PFSK-1 (cell line): ENCODE measurements around the gene HCFC1.

Source experiments
- FOXP2 ChIP-seq: optimal IDR thresholded peaks from 2 replicates; pipeline ENCODE3; 2011; ENCODE audit warnings: borderline replicate concordance, control low read depth, inconsistent platforms; ENCODE audit not compliant: insufficient read depth; ENCODE audit errors: extremely low read length, extremely low read depth
- POLR2AphosphoS5 ChIP-seq: IDR thresholded peaks from 2 replicates; pipeline ENCODE4 v1.6.1; 2012; ENCODE audit warnings: low read depth, mild to moderate bottlenecking, control low read depth, low read length, moderate library complexity
- REST ChIP-seq, 2 experiments: IDR thresholded peaks; 2 replicates each; pipeline versions ENCODE4 v1.6.1 to v1.8.0; 2011 to 2012; ENCODE audit warnings: low read depth in 2 of 2, low read length in 2 of 2, control low read depth in 1 of 2, inconsistent platforms in 1 of 2, mild to moderate bottlenecking in 1 of 2, moderate library complexity in 1 of 2; ENCODE audit not compliant: insufficient read depth in 1 of 2
- SIN3A ChIP-seq: IDR thresholded peaks from 2 replicates; pipeline ENCODE4 v1.6.1; 2012; ENCODE audit warnings: mild to moderate bottlenecking, low read length, moderate library complexity, borderline replicate concordance; ENCODE audit not compliant: insufficient read depth
- TAF1 ChIP-seq: IDR thresholded peaks from 2 replicates; pipeline ENCODE4 v1.6.1; 2012; ENCODE audit warnings: low read length, control low read depth, borderline replicate concordance; ENCODE audit not compliant: insufficient read depth

HCFC1 gene

DNA sequence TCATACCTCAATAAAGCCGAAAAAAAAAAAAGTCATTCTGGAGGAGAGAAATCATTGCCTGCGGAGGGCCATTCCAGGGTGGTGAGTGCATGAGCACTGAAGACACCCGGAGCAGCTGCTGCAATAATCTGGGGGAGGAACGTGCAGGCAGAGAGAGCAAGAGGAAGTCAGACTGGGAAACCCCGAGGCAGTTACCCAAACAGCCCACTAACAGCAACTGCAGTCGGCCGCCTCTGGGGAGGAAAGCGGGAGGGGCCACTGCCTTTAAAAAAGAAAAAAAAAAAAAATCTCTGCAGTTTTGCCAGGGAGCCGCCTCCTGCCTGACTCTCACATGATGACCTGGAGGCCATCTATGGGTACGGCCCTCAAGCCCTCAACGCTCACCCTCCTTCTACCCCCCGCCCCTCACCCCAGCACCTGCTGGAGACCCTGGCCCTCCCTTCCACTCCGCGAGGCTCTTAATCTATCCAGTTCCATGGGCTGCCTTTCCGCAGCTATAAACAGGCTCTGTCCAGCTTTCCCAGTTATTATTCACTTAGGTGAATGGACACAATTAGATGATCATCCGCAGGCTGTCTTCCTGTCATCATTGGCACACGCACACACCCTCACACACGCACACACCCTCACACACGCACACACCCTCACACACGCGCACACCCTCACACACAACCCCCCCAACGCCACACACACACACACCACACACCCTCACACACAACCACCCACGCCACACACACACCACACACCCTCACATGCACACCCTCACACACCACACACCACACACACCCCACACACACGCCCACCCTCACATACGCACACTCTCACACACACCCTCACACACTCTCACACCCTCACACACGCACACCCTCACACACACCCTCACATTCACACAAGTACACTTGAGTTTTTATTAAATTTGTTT is 70.5 kb downstream of the HCFC1 start:
- no peak for TF ChIP-seq SIN3A
- peak in 1 of 2 experiments; percentile 71; a peak in 1 of 4 replicates for TF ChIP-seq REST (IDR thresholded peaks at IDR 0.05; ENCODE audit: insufficient read depth in 1 of 2, low read depth in 2 of 2, low read length in 2 of 2)

GRCh38 chrX:153897899-153898298 is 73.7 kb downstream of the HCFC1 start:
- TF ChIP-seq SIN3A (no peak), TAF1 (no peak), REST (IDR thresholded peaks at IDR 0.05; ENCODE audit: insufficient read depth in 1 of 2, low read depth in 2 of 2, low read length in 2 of 2) (no peak), FOXP2 (no peak), POLR2AphosphoS5 (no peak)
